H7 (cell line): ENCODE data around the gene MXI1. TPM values are rescaled to one million over a fixed set of nuclear protein-coding genes. Genes with fewer than 3 reads are reported as not detected.
A peak's percentile ranks its signal among the peaks of the same experiment; 100 is the strongest.
"Not testable (repeated sequence)": the region's sequence is repeated elsewhere in the genome, so short reads cannot be mapped to it uniquely, and the experiment has no call there.

Experiments
- DNase-seq: peaks from one replicate; pipeline ENCODE4 v3.0.0; 2012
- H3K27me3 ChIP-seq: 2 replicates; pipeline ENCODE4 v1.6.0; 2011; ENCODE audit warnings: mild to moderate bottlenecking, low read length; ENCODE audit not compliant: control insufficient read depth, insufficient read depth
- H3K36me3 ChIP-seq: replicated peaks from 2 replicates; pipeline ENCODE4 v1.5.1; 2011; ENCODE audit warnings: low read length; ENCODE audit not compliant: control insufficient read depth, insufficient read depth
- H3K4me3 ChIP-seq: 2 replicates; pipeline ENCODE4 v1.5.1; 2011; ENCODE audit warnings: low read depth, mild to moderate bottlenecking, control low read depth, low read length, moderate library complexity; ENCODE audit not compliant: insufficient read depth
- total RNA-seq: library from RNA; depleted of rRNA; stranded (reverse); fragments of >200 nt; shearing (Covaris generic); gene quantifications from 2 replicates; pipeline ENCODE4 v1.2.3, GENCODE V29; 2014; rRNA removed

The MXI1 gene
- total RNA-seq, 1 experiment from 2014 or later: 9.2 TPM

GRCh38 chr10:110331226-110331795 lies 123.9 kb downstream of the MXI1 start:
- H3K27me3 ChIP-seq, DNase-seq, H3K4me3 ChIP-seq, H3K36me3 ChIP-seq: not testable (repeated sequence)

- Histone ChIP-seq H3K36me3 (no peaks in the 10 kb centered on the region), H3K27me3 (no peaks in the 10 kb centered on the region), H3K4me3 (no peak overlapping the region)
- no peak for DNase-seq
Observed at GRCh38 chr10:110334061-110334656, 126.8 kb downstream of the MXI1 start.

- Histone ChIP-seq H3K4me3 (no peak overlapping the region), H3K27me3 (no peaks in the 10 kb centered on the region), H3K36me3 (no peaks in the 10 kb centered on the region)
- DNase-seq: no peak
Observed at GRCh38 chr10:110335314-110336064, 128.1 kb downstream of the MXI1 start.

- peak; percentile 62 for DNase-seq
- no peaks in the 10 kb centered on the region for H3K36me3 ChIP-seq
- H3K4me3 ChIP-seq: no peak overlapping the region
- H3K27me3 ChIP-seq: no peaks in the 10 kb centered on the region
Observed at GRCh38 chr10:110336111-110336721, 128.8 kb downstream of the MXI1 start.

Other genes with a start within 250 kb of the MXI1 start
- gene ADD3, start 199.6 kb upstream of the MXI1 start, total RNA-seq: 82.4 and 104 TPM in 2 replicates
- gene SMNDC1, start 97.3 kb downstream of the MXI1 start, total RNA-seq: 9.1 and 9.6 TPM in 2 replicates